Hepatocyte (in vitro differentiated cells): ENCODE results near the gene ZNF385A. TPM values are rescaled to one million over a fixed set of nuclear protein-coding genes. Genes with fewer than 3 reads are reported as not detected.
A peak's percentile ranks its signal among the peaks of the same experiment; 100 is the strongest.

Experiments used
- DNase-seq: peaks from one replicate; pipeline ENCODE4 v3.0.0-alpha.2; 2016; ENCODE audit warnings: low spot score
- H2AFZ ChIP-seq: fragments of 200-600 bp; sonication (generic); 2 replicates; pipeline ENCODE4 v1.6.0; 2016; ENCODE audit warnings: antibody characterized with exemption, mild to moderate bottlenecking
- H3K27ac ChIP-seq: fragments of 200-600 bp; sonication (generic); 2 replicates; pipeline ENCODE4 v1.5.1; 2016; ENCODE audit warnings: mild to moderate bottlenecking
- H3K27me3 ChIP-seq: fragments of 200-600 bp; sonication (generic); 2 replicates; pipeline ENCODE4 v1.6.1; 2016
- H3K36me3 ChIP-seq: fragments of 200-600 bp; sonication (generic); replicated peaks from 2 replicates; pipeline ENCODE4 v1.5.1; 2016; ENCODE audit warnings: low read depth; ENCODE audit not compliant: insufficient read depth
- H3K4me1 ChIP-seq: fragments of 200-600 bp; sonication (generic); 2 replicates; pipeline ENCODE4 v1.5.1; 2016; ENCODE audit warnings: mild to moderate bottlenecking, moderate library complexity; ENCODE audit not compliant: insufficient read depth
- H3K4me2 ChIP-seq: fragments of 200-600 bp; sonication (generic); 2 replicates; pipeline ENCODE4 v1.6.0; 2016
- H3K4me3 ChIP-seq: fragments of 200-600 bp; sonication (generic); 2 replicates; pipeline ENCODE4 v1.5.1; 2016; ENCODE audit warnings: mild to moderate bottlenecking
- H3K79me2 ChIP-seq: fragments of 200-600 bp; sonication (generic); 2 replicates; pipeline ENCODE4 v1.6.0; 2017; ENCODE audit warnings: mild to moderate bottlenecking
- H3K9me2 ChIP-seq: fragments of 200-600 bp; sonication (generic); replicated peaks from 2 replicates; pipeline ENCODE4 v1.6.0; 2017; ENCODE audit warnings: mild to moderate bottlenecking; ENCODE audit not compliant: insufficient read depth
- H3K9me3 ChIP-seq: fragments of 200-600 bp; sonication (generic); 2 replicates; pipeline ENCODE4 v1.5.1; 2016; ENCODE audit warnings: low read depth, mild to moderate bottlenecking
- H4K20me1 ChIP-seq: fragments of 200-600 bp; sonication (generic); 2 replicates; pipeline ENCODE4 v1.6.0; 2016; ENCODE audit warnings: mild to moderate bottlenecking; ENCODE audit not compliant: insufficient read depth, poor library complexity, severe bottlenecking
- EZH2 ChIP-seq: fragments of 200-600 bp; sonication (generic); IDR thresholded peaks from 2 replicates; pipeline ENCODE4 v1.6.1; 2016; ENCODE audit warnings: antibody characterized with exemption, mild to moderate bottlenecking, borderline replicate concordance
- EZH2phosphoT487 ChIP-seq: fragments of 200-600 bp; sonication (generic); IDR thresholded peaks from one replicate; pipeline ENCODE4 v1.6.1; 2018; ENCODE audit warnings: antibody characterized with exemption, mild to moderate bottlenecking, low read depth, moderate library complexity; ENCODE audit not compliant: unreplicated experiment, severe bottlenecking
- WGBS: methylation state at CpG from one replicate; pipeline ENCODE4 v1.1.6; 2016; ENCODE audit warnings: low lambda C conversion rate; ENCODE audit errors: missing lambda C conversion rate; 5-methylcytosine and 5-hydroxymethylcytosine counted together
- polyA plus RNA-seq: library from polyadenylated mRNA; unstranded; fragments of >200 nt; fragmentation: Nextera tagmentation; extraction: Ambion mirVana; gene quantifications from 2 replicates; pipeline ENCODE4 v1.2.1, GENCODE V29; 2016
- total RNA-seq: library from RNA; depleted of rRNA; stranded (reverse); fragments of >200 nt; gene quantifications from 2 replicates; pipeline ENCODE4 v1.2.3, GENCODE V29; 2014
- TF ChIP-seq, protein P1 (sequence below): fragments of 200-600 bp; sonication (generic); IDR thresholded peaks from 2 replicates; pipeline ENCODE4 v1.5.1; 2016; ENCODE audit warnings: antibody characterized with exemption, mild to moderate bottlenecking; ENCODE audit not compliant: poor library complexity

The ZNF385A gene
- total and polyA plus RNA-seq, 2 experiments from 2014 or later = 4.2 to 5.6 TPM

DNA sequence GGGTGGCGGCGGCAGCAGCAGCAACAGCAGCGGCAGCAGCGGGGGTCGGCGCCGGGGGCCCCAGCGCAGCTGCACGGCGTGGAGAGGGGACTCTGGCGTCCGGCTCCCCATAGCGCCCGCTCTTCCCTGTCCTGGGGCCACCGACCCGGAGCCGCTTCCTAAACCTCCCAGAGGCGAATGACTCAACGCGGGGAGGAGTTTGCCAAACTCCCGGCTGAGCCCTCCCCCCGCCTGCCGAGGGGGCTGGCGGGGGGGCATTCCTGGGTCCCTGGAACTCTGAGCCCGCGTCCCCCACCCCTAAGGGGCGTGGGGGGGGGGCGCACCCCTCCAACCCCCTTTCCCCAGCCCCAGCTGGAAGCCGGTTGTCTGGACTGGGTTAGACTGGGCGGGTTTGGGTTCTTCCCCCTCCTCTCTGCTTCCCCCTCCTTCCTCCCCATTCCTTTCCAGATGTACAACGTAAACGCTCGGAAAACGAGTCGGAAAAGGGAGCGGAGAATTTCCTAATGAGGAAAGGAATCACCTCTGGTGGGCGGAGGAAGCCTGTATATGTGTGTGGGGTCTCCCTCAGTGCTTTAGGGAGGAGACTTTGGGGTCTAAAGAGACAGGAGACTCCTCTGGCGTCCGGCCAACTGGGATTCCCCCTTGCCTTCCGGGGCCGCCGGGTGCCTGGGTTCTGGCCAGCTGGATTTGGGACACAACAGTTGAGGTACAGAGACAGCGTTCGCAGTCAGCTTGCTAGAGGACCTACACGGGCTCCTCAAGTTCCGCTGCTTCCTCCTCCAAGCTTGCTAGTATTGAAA is 34.8 kb upstream of the ZNF385A start, which contains the start of gene ITGA5:
TSS of gene ITGA5 (minus strand) at position 179 of the 800 bp plus-strand sequence. CDS start at position 111, 68 bp downstream.
- Histone ChIP-seq H4K20me1 (no peaks in the 10 kb centered on the region), H3K9me3 (no peaks in the 10 kb centered on the region), H2AFZ (peak within 1 kb of the TSS; percentile 93), H3K4me1 (peaks cover 13% of the 10 kb centered on the region), H3K27me3 (peaks cover 15% of the 10 kb centered on the region), H3K27ac (peak within 1 kb of the TSS; percentile 82), H3K79me2 (peaks cover 36% of the 10 kb centered on the region), H3K4me2 (peak within 1 kb of the TSS; percentile 99), H3K36me3 (no peaks in the 10 kb centered on the region), H3K4me3 (peak within 1 kb of the TSS; percentile 90), H3K9me2 (no peaks in the 10 kb centered on the region)
- 7% methylated on average over 23 of the region's 46 CpGs for WGBS
- peak; percentile 79 for DNase-seq
- TF ChIP-seq, protein P1, sequence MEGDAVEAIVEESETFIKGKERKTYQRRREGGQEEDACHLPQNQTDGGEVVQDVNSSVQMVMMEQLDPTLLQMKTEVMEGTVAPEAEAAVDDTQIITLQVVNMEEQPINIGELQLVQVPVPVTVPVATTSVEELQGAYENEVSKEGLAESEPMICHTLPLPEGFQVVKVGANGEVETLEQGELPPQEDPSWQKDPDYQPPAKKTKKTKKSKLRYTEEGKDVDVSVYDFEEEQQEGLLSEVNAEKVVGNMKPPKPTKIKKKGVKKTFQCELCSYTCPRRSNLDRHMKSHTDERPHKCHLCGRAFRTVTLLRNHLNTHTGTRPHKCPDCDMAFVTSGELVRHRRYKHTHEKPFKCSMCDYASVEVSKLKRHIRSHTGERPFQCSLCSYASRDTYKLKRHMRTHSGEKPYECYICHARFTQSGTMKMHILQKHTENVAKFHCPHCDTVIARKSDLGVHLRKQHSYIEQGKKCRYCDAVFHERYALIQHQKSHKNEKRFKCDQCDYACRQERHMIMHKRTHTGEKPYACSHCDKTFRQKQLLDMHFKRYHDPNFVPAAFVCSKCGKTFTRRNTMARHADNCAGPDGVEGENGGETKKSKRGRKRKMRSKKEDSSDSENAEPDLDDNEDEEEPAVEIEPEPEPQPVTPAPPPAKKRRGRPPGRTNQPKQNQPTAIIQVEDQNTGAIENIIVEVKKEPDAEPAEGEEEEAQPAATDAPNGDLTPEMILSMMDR = no peak
- TF ChIP-seq EZH2 = peak; percentile 34

DNA sequence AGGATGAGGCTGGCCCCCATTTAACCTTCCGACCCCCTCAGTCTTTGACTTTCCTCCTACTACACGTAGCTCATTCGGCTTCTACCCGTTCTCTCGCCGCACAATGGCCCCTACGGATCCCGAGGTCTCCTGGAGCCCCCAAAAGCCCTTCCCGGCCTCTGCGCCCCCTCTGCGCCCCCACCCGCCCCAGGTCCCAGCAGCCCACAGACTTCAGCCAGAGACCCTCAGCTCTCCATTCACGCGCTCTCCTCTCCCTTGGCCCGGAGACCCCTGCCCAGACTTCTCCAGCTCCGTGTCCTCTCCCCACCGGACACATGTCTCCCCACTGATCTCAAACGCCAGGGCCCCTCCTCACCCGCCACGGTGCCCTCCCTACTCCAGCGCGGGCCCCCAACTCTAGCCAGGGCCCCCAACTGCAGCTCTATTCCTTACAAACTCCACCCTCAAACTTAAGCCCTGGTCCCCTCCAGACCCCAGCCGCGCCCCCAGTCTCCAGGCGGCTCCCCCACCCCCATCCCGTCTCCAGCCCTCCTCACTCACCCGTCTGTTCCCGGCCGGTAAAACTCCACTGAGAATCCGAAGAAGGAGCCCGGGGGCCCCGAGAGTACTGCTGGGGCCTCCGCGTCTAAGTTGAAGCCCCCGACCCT is 34.0 kb upstream of the ZNF385A start:
- Histone ChIP-seq H2AFZ (peak overlapping the region; percentile 93), H3K4me3 (peak overlapping the region; percentile 90), H3K27ac (peak overlapping the region; percentile 82), H3K9me2 (no peaks in the 10 kb centered on the region), H3K9me3 (no peaks in the 10 kb centered on the region), H3K4me1 (peaks cover 13% of the 10 kb centered on the region), H3K79me2 (peaks cover 43% of the 10 kb centered on the region), H3K27me3 (peaks cover 15% of the 10 kb centered on the region), H4K20me1 (peaks cover 5% of the 10 kb centered on the region), H3K36me3 (no peaks in the 10 kb centered on the region), H3K4me2 (peak overlapping the region; percentile 99)
- no peak for TF ChIP-seq EZH2
- no peak for TF ChIP-seq EZH2phosphoT487
- TF ChIP-seq, protein P1 = no peak
- WGBS = 2% methylated on average over 23 of the region's 35 CpGs
- no peak for DNase-seq

DNA sequence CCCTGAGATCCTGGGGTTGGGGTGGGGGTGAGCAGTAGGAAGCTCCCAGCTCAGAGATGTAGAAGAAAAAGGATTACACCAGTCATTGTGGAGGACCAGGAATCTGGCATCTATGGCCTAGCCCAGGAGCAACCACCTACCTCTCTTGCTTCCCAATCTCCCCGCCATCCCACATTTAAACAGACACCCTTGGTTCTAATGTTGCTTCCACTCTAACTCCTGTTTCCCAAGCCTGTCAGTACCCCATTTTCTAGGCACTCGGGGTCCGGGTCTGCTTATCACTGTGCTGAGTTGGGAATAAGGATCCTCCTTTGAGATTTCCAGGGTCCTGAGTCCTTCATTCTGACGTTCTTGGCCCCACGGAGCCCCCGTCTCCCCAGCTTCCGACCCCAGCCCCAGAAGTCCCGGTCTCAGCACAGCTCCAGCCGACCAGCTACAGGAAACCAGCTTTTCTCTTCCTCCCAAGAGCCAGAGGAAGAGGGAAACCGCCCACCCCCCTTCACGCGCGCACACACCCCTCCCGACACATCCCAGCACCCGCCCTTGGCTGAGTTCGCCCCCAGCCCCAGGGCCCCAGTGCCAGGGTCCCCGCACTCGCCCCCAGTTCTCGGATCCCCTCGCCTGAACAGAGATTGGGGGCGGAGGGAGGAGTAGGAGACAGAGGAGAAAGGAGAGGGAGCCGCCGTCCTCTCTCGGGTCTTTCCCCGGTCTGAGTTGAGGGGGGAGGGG is 33.3 kb upstream of the ZNF385A start:
- Histone ChIP-seq H3K9me3 (no peaks in the 10 kb centered on the region), H3K4me1 (peaks cover 13% of the 10 kb centered on the region), H3K79me2 (peaks cover 44% of the 10 kb centered on the region), H3K36me3 (no peaks in the 10 kb centered on the region), H3K27me3 (peaks cover 15% of the 10 kb centered on the region), H3K4me2 (peak overlapping the region; percentile 99), H3K27ac (peak overlapping the region; percentile 82), H3K4me3 (peak overlapping the region; percentile 90), H4K20me1 (peaks cover 6% of the 10 kb centered on the region), H3K9me2 (no peaks in the 10 kb centered on the region), H2AFZ (peak overlapping the region; percentile 93)
- no peak for TF ChIP-seq EZH2
- TF ChIP-seq EZH2phosphoT487 = no peak
- TF ChIP-seq, protein P1 = no peak
- WGBS = 6% methylated on average over 19 of the region's 25 CpGs
- DNase-seq = no peak
